Measurements from ENCODE around the gene GTF2B.

DNA sequence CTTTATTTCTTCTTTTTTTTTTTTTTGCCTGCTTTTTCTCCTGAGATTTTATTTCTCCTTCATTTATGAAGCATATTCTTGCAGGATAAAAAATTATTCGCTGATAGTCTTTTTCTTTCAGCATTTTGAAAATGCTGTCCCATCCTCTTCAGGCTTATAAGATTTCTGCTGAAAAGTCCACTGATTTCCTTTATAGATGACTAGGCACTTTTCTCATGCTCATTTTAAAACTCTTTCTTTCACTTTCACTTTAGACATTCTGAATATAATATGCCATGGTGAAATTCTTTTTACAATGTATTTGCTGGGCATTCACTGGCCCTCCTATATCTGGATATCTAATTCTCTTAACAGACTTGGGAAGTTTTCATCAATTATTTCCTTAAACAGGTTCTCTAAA, 25.5 kb upstream of the GTF2B start:
- TF ChIP-seq, protein P1, sequence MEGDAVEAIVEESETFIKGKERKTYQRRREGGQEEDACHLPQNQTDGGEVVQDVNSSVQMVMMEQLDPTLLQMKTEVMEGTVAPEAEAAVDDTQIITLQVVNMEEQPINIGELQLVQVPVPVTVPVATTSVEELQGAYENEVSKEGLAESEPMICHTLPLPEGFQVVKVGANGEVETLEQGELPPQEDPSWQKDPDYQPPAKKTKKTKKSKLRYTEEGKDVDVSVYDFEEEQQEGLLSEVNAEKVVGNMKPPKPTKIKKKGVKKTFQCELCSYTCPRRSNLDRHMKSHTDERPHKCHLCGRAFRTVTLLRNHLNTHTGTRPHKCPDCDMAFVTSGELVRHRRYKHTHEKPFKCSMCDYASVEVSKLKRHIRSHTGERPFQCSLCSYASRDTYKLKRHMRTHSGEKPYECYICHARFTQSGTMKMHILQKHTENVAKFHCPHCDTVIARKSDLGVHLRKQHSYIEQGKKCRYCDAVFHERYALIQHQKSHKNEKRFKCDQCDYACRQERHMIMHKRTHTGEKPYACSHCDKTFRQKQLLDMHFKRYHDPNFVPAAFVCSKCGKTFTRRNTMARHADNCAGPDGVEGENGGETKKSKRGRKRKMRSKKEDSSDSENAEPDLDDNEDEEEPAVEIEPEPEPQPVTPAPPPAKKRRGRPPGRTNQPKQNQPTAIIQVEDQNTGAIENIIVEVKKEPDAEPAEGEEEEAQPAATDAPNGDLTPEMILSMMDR (IDR thresholded peaks at IDR 0.05), result no peak
- TF ChIP-seq POLR2AphosphoS5 (IDR thresholded peaks at IDR 0.05), result no peak
